Measurements from ENCODE around the gene DOK7.
A peak's percentile ranks its signal among the peaks of the same experiment; 100 is the strongest.

DOK7 gene

GRCh38 chr4:3442959-3443749 is 20.0 kb upstream of the DOK7 start:
- H3K4me3 Mint-ChIP-seq, result no peak overlapping the region
- peak; percentile 61 for DNase-seq
- peaks cover 0 to 1% of the 10 kb centered on the region in 2 donors for H3K4me1 Mint-ChIP-seq
- peak; percentile 91 to 94 for ATAC-seq (replicated peaks)
- no peak overlapping the region for H3K27ac Mint-ChIP-seq
- H3K9me3 Mint-ChIP-seq, result no peaks in the 10 kb centered on the region
- no peaks in the 10 kb centered on the region for H3K27me3 Mint-ChIP-seq
- no peaks in the 10 kb centered on the region for H3K36me3 Mint-ChIP-seq

- Mint-ChIP-seq H3K27me3 (peaks cover 0 to 5% of the 10 kb centered on the region in 2 donors), H3K36me3 (no peaks in the 10 kb centered on the region), H3K4me3 (no peak overlapping the region), H3K4me1 (peaks cover 0 to 5% of the 10 kb centered on the region in 2 donors), H3K27ac (no peak overlapping the region), H3K9me3 (no peaks in the 10 kb centered on the region)
- peak in 1 of 2 donors; percentile 4 for ATAC-seq (replicated peaks)
- DNase-seq, result no peak
These were observed 19.3 kb upstream of the DOK7 start for GRCh38 chr4:3443750-3444309.

- no peaks in the 10 kb centered on the region for H3K36me3 Mint-ChIP-seq
- H3K27me3 Mint-ChIP-seq, result peaks cover 3 to 6% of the 10 kb centered on the region in 2 donors
- H3K9me3 Mint-ChIP-seq, result no peaks in the 10 kb centered on the region
- no peak for ATAC-seq (replicated peaks)
- no peak overlapping the region for H3K27ac Mint-ChIP-seq
- H3K4me3 Mint-ChIP-seq, result no peak overlapping the region
- H3K4me1 Mint-ChIP-seq, result peaks cover 2 to 5% of the 10 kb centered on the region in 2 donors
- no peak for DNase-seq
These were observed 18.6 kb upstream of the DOK7 start for GRCh38 chr4:3444351-3445110.

DNA sequence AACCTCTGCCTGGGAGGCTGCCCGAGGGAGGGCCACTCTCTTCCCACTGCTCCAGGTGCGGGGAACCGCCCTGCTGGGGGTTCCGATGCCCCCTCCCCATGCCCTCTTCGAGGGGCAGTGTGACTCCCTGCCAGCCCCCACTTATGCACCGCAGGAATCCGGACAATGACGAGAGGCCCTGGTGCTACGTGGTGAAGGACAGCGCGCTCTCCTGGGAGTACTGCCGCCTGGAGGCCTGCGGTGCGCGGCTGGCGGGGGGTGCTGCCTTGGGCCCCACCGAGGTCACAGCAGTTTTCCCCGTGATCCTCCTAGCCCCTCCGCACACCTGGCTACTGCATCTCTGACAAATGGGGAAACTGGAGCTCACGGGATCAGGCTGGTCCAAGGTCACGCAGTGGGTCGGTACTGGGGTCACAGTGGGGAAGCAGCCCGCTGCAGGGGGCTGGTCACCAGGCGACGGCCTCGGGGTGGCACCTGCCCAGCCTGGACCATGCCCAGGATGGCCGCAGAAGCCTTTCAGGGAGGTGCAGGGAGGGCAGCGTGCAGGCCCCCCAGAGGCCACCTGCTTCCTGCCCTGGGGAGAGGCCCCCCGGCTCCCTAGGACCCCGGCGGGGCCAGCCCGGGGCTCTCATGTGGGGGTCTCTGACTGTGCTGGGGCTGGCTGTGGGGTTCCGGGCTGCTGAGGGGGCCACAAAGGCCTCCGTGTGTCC is 17.8 kb upstream of the DOK7 start:
- Mint-ChIP-seq H3K9me3 (no peaks in the 10 kb centered on the region), H3K4me1 (peaks cover 5% of the 10 kb centered on the region in 2 donors), H3K4me3 (no peak overlapping the region), H3K27ac (no peak overlapping the region), H3K27me3 (peaks cover 5 to 6% of the 10 kb centered on the region in 2 donors), H3K36me3 (no peaks in the 10 kb centered on the region)
- ATAC-seq (replicated peaks), result no peak
- DNase-seq, result no peak

- peaks cover 5 to 6% of the 10 kb centered on the region in 2 donors for H3K27me3 Mint-ChIP-seq
- H3K4me1 Mint-ChIP-seq, result peaks cover 5% of the 10 kb centered on the region in 2 donors
- H3K4me3 Mint-ChIP-seq, result no peak overlapping the region
- no peaks in the 10 kb centered on the region for H3K9me3 Mint-ChIP-seq
- DNase-seq (no peak), ATAC-seq (replicated peaks) (no peak)
- no peaks in the 10 kb centered on the region for H3K36me3 Mint-ChIP-seq
- H3K27ac Mint-ChIP-seq, result no peak overlapping the region
These were observed 17.1 kb upstream of the DOK7 start for GRCh38 chr4:3445829-3446545.

- no peaks in the 10 kb centered on the region for H3K9me3 Mint-ChIP-seq
- DNase-seq, result no peak
- H3K4me3 Mint-ChIP-seq, result no peak overlapping the region
- H3K27ac Mint-ChIP-seq, result no peak overlapping the region
- H3K36me3 Mint-ChIP-seq, result no peaks in the 10 kb centered on the region
- ATAC-seq (replicated peaks), result no peak
- peaks cover 5 to 6% of the 10 kb centered on the region in 2 donors for H3K27me3 Mint-ChIP-seq
- peaks cover 5% of the 10 kb centered on the region in 2 donors for H3K4me1 Mint-ChIP-seq
These were observed 16.3 kb upstream of the DOK7 start for GRCh38 chr4:3446631-3447320.

GRCh38 chr4:3447431-3448395 is 15.4 kb upstream of the DOK7 start:
- no peak overlapping the region for H3K27ac Mint-ChIP-seq
- no peak for ATAC-seq (replicated peaks)
- DNase-seq, result no peak
- no peaks in the 10 kb centered on the region for H3K36me3 Mint-ChIP-seq
- peaks cover 5% of the 10 kb centered on the region in 2 donors for H3K4me1 Mint-ChIP-seq
- no peaks in the 10 kb centered on the region for H3K9me3 Mint-ChIP-seq
- H3K27me3 Mint-ChIP-seq, result peaks cover 5 to 6% of the 10 kb centered on the region in 2 donors
- H3K4me3 Mint-ChIP-seq, result no peak overlapping the region

DNA sequence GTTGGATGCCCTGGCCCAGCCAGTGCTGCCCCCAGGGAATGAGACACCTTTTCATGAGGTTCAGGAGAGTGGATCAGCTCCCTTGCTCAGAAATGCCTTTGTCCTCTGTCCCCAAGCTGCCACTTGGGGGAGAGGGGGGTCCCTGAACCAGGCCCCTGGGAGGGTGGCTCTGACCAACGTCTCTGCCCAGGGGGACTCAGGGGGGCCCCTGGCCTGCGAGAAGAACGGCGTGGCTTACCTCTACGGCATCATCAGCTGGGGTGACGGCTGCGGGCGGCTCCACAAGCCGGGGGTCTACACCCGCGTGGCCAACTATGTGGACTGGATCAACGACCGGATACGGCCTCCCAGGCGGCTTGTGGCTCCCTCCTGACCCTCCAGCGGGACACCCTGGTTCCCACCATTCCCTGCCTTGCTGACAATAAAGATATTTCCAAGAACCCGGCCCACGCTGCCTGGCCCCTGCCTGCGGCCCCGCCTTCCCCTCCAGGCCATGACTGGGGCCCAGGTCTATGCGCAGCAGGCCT is 14.0 kb upstream of the DOK7 start:
- DNase-seq, result no peak
- no peak overlapping the region for H3K4me3 Mint-ChIP-seq
- H3K9me3 Mint-ChIP-seq, result no peaks in the 10 kb centered on the region
- H3K27me3 Mint-ChIP-seq, result peaks cover 5 to 6% of the 10 kb centered on the region in 2 donors
- H3K4me1 Mint-ChIP-seq, result peaks cover 4 to 5% of the 10 kb centered on the region in 2 donors
- ATAC-seq (replicated peaks), result no peak
- H3K27ac Mint-ChIP-seq, result no peak overlapping the region
- no peaks in the 10 kb centered on the region for H3K36me3 Mint-ChIP-seq

DNA sequence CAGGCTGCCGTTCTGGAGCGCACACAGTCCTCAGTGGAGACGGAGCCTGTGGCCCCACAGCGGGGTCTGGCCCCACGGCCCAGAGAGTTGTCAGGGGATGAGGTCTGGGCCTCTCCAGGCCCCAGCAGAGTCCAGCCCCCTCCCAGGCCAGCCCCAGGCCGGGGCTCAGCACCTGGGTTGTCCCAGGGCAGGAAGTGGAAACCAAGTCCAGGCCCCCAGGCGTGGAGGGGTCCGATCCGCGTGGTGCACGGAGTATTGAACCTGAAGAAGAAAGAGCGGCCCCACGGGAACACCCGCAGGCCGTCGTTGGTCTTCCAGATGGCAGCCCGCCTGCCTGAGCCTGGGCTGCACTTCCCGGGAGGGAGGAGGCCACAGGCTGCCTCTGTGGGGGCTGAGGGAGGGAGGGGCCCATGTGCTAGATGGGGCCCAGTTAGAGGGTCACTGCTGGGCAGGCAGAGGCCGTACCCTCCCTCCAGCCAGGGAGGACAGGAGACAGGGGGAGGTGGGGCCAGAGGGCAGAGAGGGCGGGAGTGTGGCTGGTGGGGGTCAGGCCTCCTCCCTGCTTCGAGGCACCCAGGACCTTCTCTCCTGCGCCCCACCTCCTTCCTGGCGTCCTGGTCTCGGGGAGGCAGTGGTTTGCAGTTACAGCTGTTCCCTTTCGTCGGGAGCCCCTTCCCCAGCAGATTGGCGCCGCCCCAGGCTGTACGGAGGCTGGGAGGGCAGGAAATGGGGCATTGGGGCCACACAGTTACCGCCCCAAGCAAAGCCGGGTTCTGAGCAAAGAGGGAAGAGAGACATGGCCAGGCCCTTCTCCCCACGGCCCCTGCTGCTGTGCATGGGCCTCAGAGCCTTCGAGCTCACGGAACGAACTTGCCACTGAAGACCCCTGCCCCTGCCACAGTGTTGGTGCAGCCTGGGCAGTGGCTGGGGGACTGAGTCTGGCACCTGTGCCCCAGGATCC is 13.3 kb upstream of the DOK7 start:
- H3K27me3 Mint-ChIP-seq, result peaks cover 5 to 6% of the 10 kb centered on the region in 2 donors
- ATAC-seq (replicated peaks) (no peak), DNase-seq (no peak)
- H3K27ac Mint-ChIP-seq, result no peak overlapping the region
- peaks cover 4 to 5% of the 10 kb centered on the region in 2 donors for H3K4me1 Mint-ChIP-seq
- H3K4me3 Mint-ChIP-seq, result no peak overlapping the region
- peaks cover under 1% of the 10 kb centered on the region in 2 donors for H3K9me3 Mint-ChIP-seq
- no peaks in the 10 kb centered on the region for H3K36me3 Mint-ChIP-seq

- no peak for ATAC-seq (replicated peaks)
These were observed 12.5 kb upstream of the DOK7 start for GRCh38 chr4:3450643-3451042.

GRCh38 chr4:3451956-3452355 is 11.2 kb upstream of the DOK7 start:
- peaks cover 4 to 5% of the 10 kb centered on the region in 2 donors for H3K4me1 Mint-ChIP-seq
- peaks cover 8 to 10% of the 10 kb centered on the region in 2 donors for H3K9me3 Mint-ChIP-seq
- peaks cover 4% of the 10 kb centered on the region in 2 donors for H3K36me3 Mint-ChIP-seq

More at GRCh38 chr4:3450643-3451042, 12.5 kb upstream of the DOK7 start:
- H3K9me3 Mint-ChIP-seq, result peaks cover 7 to 8% of the 10 kb centered on the region in 2 donors
- H3K4me3 Mint-ChIP-seq, result no peak overlapping the region
- H3K36me3 Mint-ChIP-seq, result peaks cover 4% of the 10 kb centered on the region in 2 donors
- peaks cover 4 to 5% of the 10 kb centered on the region in 2 donors for H3K4me1 Mint-ChIP-seq
- no peak for DNase-seq
- peak overlapping the region; percentile 81 for H3K27ac Mint-ChIP-seq
- H3K27me3 Mint-ChIP-seq, result peaks cover 5 to 6% of the 10 kb centered on the region in 2 donors

More at GRCh38 chr4:3451956-3452355, 11.2 kb upstream of the DOK7 start:
- Mint-ChIP-seq H3K4me3 (no peak overlapping the region), H3K27me3 (peaks cover 5 to 6% of the 10 kb centered on the region in 2 donors), H3K27ac (no peak overlapping the region)
- ATAC-seq (replicated peaks) (no peak), DNase-seq (no peak)
